WTC11 (cell line): ENCODE results near the gene PRRT1. TPM values are rescaled to one million over a fixed set of nuclear protein-coding genes. Genes with fewer than 3 reads are reported as not detected.
"Not testable (repeated sequence)": the region's sequence is repeated elsewhere in the genome, so short reads cannot be mapped to it uniquely, and the experiment has no call there.

Source experiments
- ATAC-seq: fragments of 200-7000 bp; cut with Tn5 transposase; 2 replicates; pipeline ENCODE4 v1.10.0; 2021; ENCODE audit warnings: mild to moderate bottlenecking, moderate library complexity
- CTCF ChIA-PET: fragments of 300-600 bp; sonication (Branson Sonifier 250); formaldehyde crosslinking; loops from one replicate; lab custom pipeline; 2021; ENCODE audit warnings: antibody characterized with exemption; lab: Charles Lee
- POLR2A ChIA-PET: fragments of 350-600 bp; sonication (Branson Sonifier 250); formaldehyde crosslinking; loops from one replicate; lab custom pipeline; 2021; ENCODE audit warnings: antibody characterized with exemption; lab: Charles Lee
- DNase-seq: peaks from one replicate; pipeline ENCODE4 v3.0.0; 2021; ENCODE audit warnings: low spot score
- H3K27ac Mint-ChIP-seq: 2 replicates; pipeline ENCODE4 v1.8.0; 2021; ENCODE audit warnings: mixed read lengths
- H3K27me3 Mint-ChIP-seq: 2 replicates; pipeline ENCODE4 v1.8.0; 2021; ENCODE audit warnings: low read depth, mild to moderate bottlenecking, moderate library complexity, mixed read lengths
- H3K36me3 Mint-ChIP-seq: 2 replicates; pipeline ENCODE4 v1.8.0; 2021; ENCODE audit warnings: mixed read lengths
- H3K4me1 Mint-ChIP-seq: 2 replicates; pipeline ENCODE4 v1.8.0; 2022; ENCODE audit warnings: mixed read lengths
- H3K4me3 Mint-ChIP-seq: 2 replicates; pipeline ENCODE4 v1.8.0; 2021; ENCODE audit warnings: mild to moderate bottlenecking, moderate library complexity, mixed read lengths
- H3K9me3 Mint-ChIP-seq: 2 replicates; pipeline ENCODE4 v1.8.0; 2021; ENCODE audit warnings: mixed read lengths
- E2F1 ChIP-seq: sonication (generic); formaldehyde crosslinking; IDR thresholded peaks from 2 replicates; pipeline ENCODE4 v1.8.0; 2022; ENCODE audit warnings: mild to moderate bottlenecking, missing genetic modification reagents
- ELF4 ChIP-seq: sonication (generic); formaldehyde crosslinking; IDR thresholded peaks from 2 replicates; pipeline ENCODE4 v1.8.1; 2022; ENCODE audit warnings: low read depth, mild to moderate bottlenecking, moderate library complexity, missing genetic modification reagents
- ESRRA ChIP-seq: sonication (generic); formaldehyde crosslinking; IDR thresholded peaks from 2 replicates; pipeline ENCODE4 v1.8.1; 2022; ENCODE audit warnings: mild to moderate bottlenecking, missing genetic modification reagents, borderline replicate concordance
- HMGA2 ChIP-seq: fragments of 250-450 bp; sonication (Bioruptor Pico); IDR thresholded peaks from 2 replicates; pipeline ENCODE4 v1.4.0; 2021; ENCODE audit warnings: mild to moderate bottlenecking, moderate library complexity
- MYBL2 ChIP-seq: sonication (generic); formaldehyde crosslinking; IDR thresholded peaks from 2 replicates; pipeline ENCODE4 v1.8.1; 2023; ENCODE audit warnings: mild to moderate bottlenecking, moderate library complexity, missing genetic modification reagents
- NFE2L1 ChIP-seq: sonication (generic); formaldehyde crosslinking; IDR thresholded peaks from 2 replicates; pipeline ENCODE4 v1.8.1; 2023; ENCODE audit warnings: missing genetic modification reagents
- PRDM15 ChIP-seq: sonication (generic); formaldehyde crosslinking; IDR thresholded peaks from 2 replicates; pipeline ENCODE4 v1.8.0; 2022; ENCODE audit warnings: missing genetic modification reagents
- SOX15 ChIP-seq: fragments of 250-450 bp; sonication (Bioruptor Pico); IDR thresholded peaks from 2 replicates; pipeline ENCODE4 v1.9.0; 2021; ENCODE audit warnings: mild to moderate bottlenecking
- SP1 ChIP-seq: sonication (generic); formaldehyde crosslinking; conservative IDR thresholded peaks from 2 replicates; pipeline ENCODE4 v1.8.1; 2022; ENCODE audit warnings: missing genetic modification reagents
- TP53 ChIP-seq: sonication (generic); formaldehyde crosslinking; IDR thresholded peaks from 2 replicates; pipeline ENCODE4 v1.8.1; 2023; ENCODE audit warnings: mild to moderate bottlenecking, missing genetic modification reagents
- USF1 ChIP-seq: sonication (generic); formaldehyde crosslinking; IDR thresholded peaks from 2 replicates; pipeline ENCODE4 v1.8.0; 2022; ENCODE audit warnings: mild to moderate bottlenecking, missing genetic modification reagents
- ZNF121 ChIP-seq: sonication (generic); formaldehyde crosslinking; IDR thresholded peaks from 2 replicates; pipeline ENCODE4 v1.8.0; 2023; ENCODE audit warnings: missing genetic modification reagents
- ZNF219 ChIP-seq: sonication (generic); formaldehyde crosslinking; IDR thresholded peaks from 2 replicates; pipeline ENCODE4 v1.8.0; 2023; ENCODE audit warnings: missing genetic modification reagents, mild to moderate bottlenecking, borderline replicate concordance
- ZNF232 ChIP-seq: sonication (generic); formaldehyde crosslinking; IDR thresholded peaks from 2 replicates; pipeline ENCODE4 v1.8.0; 2022; ENCODE audit warnings: mild to moderate bottlenecking, missing genetic modification reagents
- ZNF281 ChIP-seq: sonication (generic); formaldehyde crosslinking; IDR thresholded peaks from 2 replicates; pipeline ENCODE4 v1.8.0; 2023; ENCODE audit warnings: mild to moderate bottlenecking, missing genetic modification reagents
- ZNF512 ChIP-seq: sonication (generic); formaldehyde crosslinking; IDR thresholded peaks from 2 replicates; pipeline ENCODE4 v1.8.1; 2022; ENCODE audit warnings: missing genetic modification reagents, borderline replicate concordance
- total RNA-seq: library from RNA; stranded (reverse); gene quantifications from 3 replicates; pipeline ENCODE4 v1.2.3, GENCODE V29; 2021

PRRT1 gene
- total RNA-seq, 1 experiment from 2014 or later = 1.6 TPM

GRCh38 chr6:32194388-32194787, 42.6 kb upstream of the PRRT1 start:
- ATAC-seq = no peak

GRCh38 chr6:32193096-32193495, 41.4 kb upstream of the PRRT1 start:
- peak overlapping the region; percentile 89 for H3K27ac Mint-ChIP-seq
- not testable (repeated sequence) for H3K9me3 Mint-ChIP-seq, DNase-seq, ATAC-seq, H3K27me3 Mint-ChIP-seq, H3K36me3 Mint-ChIP-seq
- ChIA-PET POLR2A (interaction anchor here (1.6 kb wide), 1 partner anchor 15 kb away, joined by 5 read pairs; no protein-coding TSS in a partner anchor), CTCF (interaction anchor here (0.8 to 1.1 kb wide), 2 partner anchors 16 to 26 kb away, joined by 4 read pairs; no protein-coding TSS in a partner anchor)
- H3K4me1 Mint-ChIP-seq = peaks cover 66% of the 10 kb centered on the region
- H3K4me3 Mint-ChIP-seq = peak overlapping the region; percentile 60

More at GRCh38 chr6:32194388-32194787, 42.6 kb upstream of the PRRT1 start:
- peaks cover 57% of the 10 kb centered on the region for H3K4me1 Mint-ChIP-seq
- no peaks in the 10 kb centered on the region for H3K36me3 Mint-ChIP-seq
- ChIA-PET POLR2A (interaction anchor here (1.9 kb wide), 1 partner anchor 17 kb away, joined by 25 read pairs; the partner anchor contains the start of genes AGPAT1 and RNF5), CTCF (interaction anchor here (1.6 kb wide), 1 partner anchor 46 kb away, joined by 11 read pairs; no protein-coding TSS in a partner anchor)
- no peaks in the 10 kb centered on the region for H3K9me3 Mint-ChIP-seq
- H3K27me3 Mint-ChIP-seq = peaks cover 3% of the 10 kb centered on the region; the same call in 1 of the 2 replicates
- TF ChIP-seq SOX15 (CRISPR knock-in tag) (no peak), PRDM15 (CRISPR knock-in tag) (no peak), NFE2L1 (CRISPR knock-in tag) (no peak), ELF4 (no peak), MYBL2 (CRISPR knock-in tag) (no peak), USF1 (CRISPR knock-in tag) (no peak)
- peak overlapping the region; percentile 95 for H3K4me3 Mint-ChIP-seq
- H3K27ac Mint-ChIP-seq = peak overlapping the region; percentile 99
- no peak for DNase-seq

GRCh38 chr6:32192608-32193039, 40.9 kb upstream of the PRRT1 start, which contains the start of gene GPSM3:
GPSM3 (minus strand) TSS chr6:32192643; CDS start chr6:32192513, 130 bp downstream.
- no peaks in the 10 kb centered on the region for H3K27me3 Mint-ChIP-seq
- ATAC-seq = no peak
- CTCF ChIA-PET = interaction anchor here (0.6 to 1.1 kb wide), 4 partner anchors 15 to 39 kb away, joined by 4 read pairs; no protein-coding TSS in a partner anchor
- peak within 1 kb of the TSS; percentile 89 for H3K27ac Mint-ChIP-seq
- H3K4me1 Mint-ChIP-seq = peaks cover 66% of the 10 kb centered on the region
- H3K4me3 Mint-ChIP-seq = peak within 1 kb of the TSS; percentile 60
- peaks cover 7% of the 10 kb centered on the region for H3K36me3 Mint-ChIP-seq
- DNase-seq = peak; percentile 46
- H3K9me3 Mint-ChIP-seq = no peaks in the 10 kb centered on the region
- POLR2A ChIA-PET = interaction anchor here (1.6 kb wide), 1 partner anchor 15 kb away, joined by 5 read pairs; no protein-coding TSS in a partner anchor
- no peak for TF ChIP-seq ZNF232 (CRISPR knock-in tag)
- no peak for TF ChIP-seq E2F1
- TF ChIP-seq ESRRA = no peak
- no peak for TF ChIP-seq TP53 (CRISPR knock-in tag)
- 0 out of 2 replicates have a peak, but pooled peaks have one; percentile 34 for TF ChIP-seq SP1 (CRISPR knock-in tag)
- no peak for TF ChIP-seq ZNF219 (CRISPR knock-in tag)
- no peak for TF ChIP-seq HMGA2 (CRISPR knock-in tag)
- TF ChIP-seq ZNF512 = no peak
- no peak for TF ChIP-seq ZNF121 (CRISPR knock-in tag)
- TF ChIP-seq ZNF281 (CRISPR knock-in tag) = 0 out of 2 replicates have a peak, but pooled peaks have one; percentile 53
- TF ChIP-seq PRDM15 (CRISPR knock-in tag) = peak; percentile 86
